KOPT-K1 (cell line): ENCODE data around the gene SH3PXD2A.

ENCODE experiments used
- H3K27ac ChIP-seq: fragments of 200-600 bp; sonication (generic); 2 replicates; pipeline ENCODE4 v1.5.1; 2016; ENCODE audit warnings: antibody characterized with exemption, mild to moderate bottlenecking, low read depth, low read length; ENCODE audit not compliant: poor library complexity, severe bottlenecking
- H3K36me3 ChIP-seq: fragments of 200-600 bp; sonication (generic); 2 replicates; pipeline ENCODE4 v1.5.1; 2017; ENCODE audit warnings: antibody characterized with exemption, mild to moderate bottlenecking, low read length, moderate library complexity; ENCODE audit not compliant: insufficient read depth
- H3K9me3 ChIP-seq: fragments of 200-600 bp; sonication (generic); 2 replicates; pipeline ENCODE4 v1.5.1; 2017; ENCODE audit warnings: antibody characterized with exemption, low read length, mild to moderate bottlenecking; ENCODE audit not compliant: insufficient read depth, poor library complexity, severe bottlenecking

SH3PXD2A gene

DNA sequence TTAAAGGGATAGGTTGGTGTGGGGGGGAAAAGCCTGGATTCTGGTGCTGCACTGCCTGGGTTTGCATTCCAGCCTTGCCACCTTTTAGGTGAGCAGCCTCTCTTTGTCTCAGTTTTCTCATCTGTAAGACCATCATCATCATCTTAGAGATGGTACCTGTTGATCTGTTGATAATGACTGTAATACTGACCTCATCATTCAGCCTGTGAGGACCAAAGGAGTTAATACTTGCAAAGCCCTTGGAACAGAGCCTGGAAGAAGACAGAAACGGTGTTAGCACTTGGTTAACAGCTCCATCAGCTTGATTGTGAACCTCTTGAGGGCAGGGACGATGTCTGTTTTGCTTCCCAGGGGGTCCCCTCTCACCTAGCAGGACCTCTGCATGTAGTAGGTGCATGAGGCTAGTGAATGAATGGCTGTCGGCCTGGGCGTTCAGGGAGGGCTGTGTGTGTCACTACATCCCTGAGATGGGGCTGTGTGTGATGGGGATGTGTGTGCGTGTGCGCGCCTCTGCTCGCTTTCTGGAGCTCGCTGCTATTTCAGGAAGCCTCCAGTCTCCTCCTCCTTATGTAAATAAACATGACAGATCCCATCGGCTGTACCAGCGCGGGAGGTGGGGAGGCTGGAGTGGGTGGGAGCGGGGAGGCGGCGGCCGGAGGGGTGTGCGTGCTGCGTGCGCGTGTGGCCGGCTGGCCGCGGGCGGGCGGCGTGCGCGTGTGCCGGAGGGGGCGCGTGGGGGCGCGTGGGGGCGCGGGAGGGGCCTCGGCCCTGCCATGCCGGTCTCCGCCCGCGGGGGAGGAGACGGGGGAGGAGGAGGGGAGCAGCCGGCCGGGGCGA, 300.7 kb downstream of the SH3PXD2A start:
- no peaks in the 10 kb centered on the region for H3K36me3 ChIP-seq
- no peaks in the 10 kb centered on the region for H3K9me3 ChIP-seq
- H3K27ac ChIP-seq: no peak overlapping the region

DNA sequence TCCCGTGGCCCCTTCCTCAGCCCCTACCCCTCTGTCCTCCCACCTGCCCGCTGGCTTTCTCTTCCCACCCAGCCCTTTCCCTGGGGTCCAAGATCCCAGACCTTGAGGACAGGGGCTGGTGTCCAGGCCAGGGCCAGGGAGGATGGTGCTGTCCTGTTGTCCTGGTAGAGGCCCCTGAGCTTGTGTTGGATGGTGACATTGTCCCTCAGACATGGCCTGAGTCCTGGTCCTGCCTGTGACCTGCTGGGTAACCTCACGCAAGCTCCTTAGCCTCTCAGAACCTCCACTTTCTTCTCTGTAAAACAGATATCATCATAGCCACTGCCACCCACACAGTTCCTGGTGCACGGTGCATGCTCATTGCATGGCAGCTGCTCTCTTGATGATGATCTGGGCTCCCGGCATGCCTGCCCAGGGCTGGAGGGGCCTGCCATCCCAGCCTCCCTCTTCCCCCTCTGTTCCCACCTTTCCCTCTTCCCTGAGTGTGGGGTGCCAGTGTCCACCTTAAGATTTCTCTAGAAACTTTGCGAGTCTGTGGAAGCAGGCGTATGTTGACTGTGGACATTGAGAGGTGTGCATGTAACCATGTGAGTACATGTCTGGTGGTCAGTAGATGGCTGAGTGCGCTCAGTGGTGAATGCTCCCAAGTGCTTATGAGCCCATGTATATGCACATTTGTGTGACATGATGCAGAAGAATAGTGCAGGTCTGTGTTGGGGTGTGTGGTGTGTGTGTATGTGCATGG, 301.5 kb downstream of the SH3PXD2A start:
- Histone ChIP-seq H3K36me3 (no peaks in the 10 kb centered on the region), H3K9me3 (no peaks in the 10 kb centered on the region)

DNA sequence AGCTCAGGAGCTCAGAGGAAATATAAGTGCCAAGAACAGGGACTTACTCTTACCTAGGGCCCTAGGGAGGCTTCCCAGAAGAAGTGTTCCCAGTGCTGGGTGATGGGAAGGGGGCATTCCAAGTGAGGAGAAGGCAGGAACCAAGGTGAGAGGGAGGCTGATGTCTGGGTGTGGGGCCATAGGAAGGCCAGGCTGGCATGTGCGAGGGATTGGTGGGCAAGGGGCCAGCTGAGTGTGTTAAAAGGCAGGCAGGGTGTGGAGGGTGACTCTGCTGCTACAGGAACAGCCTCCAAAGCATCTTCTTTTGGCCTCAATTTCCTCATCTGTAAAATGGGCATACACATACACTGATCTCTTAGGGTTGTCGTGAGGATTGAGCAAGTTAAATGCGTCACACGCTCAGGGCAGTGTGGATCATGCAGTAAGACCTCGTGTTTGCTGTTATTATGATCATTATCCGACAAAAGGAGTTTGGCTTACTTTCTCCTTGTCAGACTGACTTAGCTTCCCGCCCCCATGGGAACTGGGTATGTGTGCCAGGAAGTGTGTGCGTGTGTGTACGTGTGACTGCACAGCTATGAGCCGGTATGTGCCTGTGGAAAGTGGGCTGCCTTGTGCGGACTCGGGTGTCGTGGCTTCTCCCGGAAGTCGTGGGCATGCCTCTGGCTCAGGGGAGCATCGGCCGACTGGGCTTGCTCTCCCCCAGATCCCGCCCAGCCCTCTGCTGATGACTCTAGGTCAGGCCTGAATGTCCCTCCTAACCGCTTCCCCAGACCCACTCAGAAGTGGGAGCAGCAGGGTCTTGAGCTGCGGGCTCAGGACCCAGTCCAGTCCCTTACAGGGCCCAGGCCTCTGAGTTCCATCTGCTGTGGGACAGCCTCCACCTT, 302.3 kb downstream of the SH3PXD2A start:
- no peak overlapping the region for H3K27ac ChIP-seq
- no peaks in the 10 kb centered on the region for H3K36me3 ChIP-seq
- H3K9me3 ChIP-seq: no peaks in the 10 kb centered on the region

More for the DNA sequence above, 301.5 kb downstream of the SH3PXD2A start:
- H3K27ac ChIP-seq: no peak overlapping the region

DNA sequence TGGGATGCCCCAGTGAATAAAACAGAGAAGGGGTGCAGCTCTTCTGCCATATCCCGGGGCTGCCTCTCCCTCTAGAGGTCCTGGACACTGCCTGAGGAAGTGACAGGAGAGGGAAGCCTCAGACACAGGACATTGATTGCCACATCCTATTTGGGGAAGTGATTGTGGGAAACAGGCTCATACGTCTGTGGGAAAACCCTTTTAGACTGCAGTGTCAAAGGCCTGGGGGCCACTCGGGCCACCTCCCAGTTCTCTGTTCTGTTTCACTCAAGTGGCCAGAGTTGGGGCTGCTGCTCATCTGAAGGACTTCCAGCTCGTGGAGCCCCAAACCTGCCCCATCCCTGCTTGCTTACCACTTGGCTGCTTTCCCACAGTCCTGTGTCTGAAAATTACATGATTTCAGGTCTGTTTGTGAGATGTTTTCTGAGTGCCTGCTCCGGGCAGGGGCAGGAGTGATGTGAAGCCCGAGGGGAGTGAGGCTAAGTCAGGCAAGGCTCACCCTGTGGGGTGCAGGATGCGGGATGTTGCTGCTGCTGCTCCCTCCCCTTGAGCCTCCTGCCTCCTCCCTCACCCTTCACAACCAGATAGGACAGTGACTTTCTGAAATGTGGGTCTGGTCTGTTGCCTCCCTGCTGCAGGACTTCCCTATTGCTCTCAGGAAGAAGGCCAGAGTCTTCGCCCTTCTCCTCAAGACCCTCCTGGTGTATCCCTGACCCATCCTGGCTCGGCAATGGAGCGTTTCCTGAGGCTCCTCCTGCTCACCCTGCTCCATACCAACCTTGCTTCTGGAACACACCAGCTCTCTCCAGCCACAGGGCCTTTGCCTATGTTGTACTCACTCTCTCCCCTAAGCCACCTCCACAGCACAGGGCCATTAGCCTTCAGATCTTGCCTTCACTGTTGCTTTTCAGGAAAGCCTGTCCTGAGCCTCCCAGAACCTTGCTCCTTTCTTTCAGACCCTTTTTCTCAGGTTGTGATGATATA, 303.5 kb downstream of the SH3PXD2A start:
- no peaks in the 10 kb centered on the region for H3K36me3 ChIP-seq
- H3K27ac ChIP-seq: no peak overlapping the region
- no peaks in the 10 kb centered on the region for H3K9me3 ChIP-seq

DNA sequence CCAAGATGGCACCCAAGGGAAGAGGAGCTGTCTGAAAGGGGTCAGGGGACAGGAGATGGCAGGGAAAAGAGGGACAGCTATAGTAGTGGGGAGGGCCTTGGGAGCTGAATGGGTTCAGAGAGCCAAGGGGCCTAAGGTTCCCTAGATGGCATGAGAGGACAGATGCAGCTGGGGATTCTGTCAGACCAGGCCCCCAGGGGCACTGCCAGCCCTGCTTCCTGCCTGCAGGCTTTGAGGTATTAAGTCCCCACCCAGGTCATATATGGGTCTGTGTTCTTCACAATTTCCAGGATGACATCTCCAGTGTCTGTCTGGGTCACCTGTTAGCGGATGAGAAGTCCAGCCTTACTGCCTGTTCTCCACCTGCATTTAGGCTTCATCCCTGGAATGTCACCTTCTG, 305.1 kb downstream of the SH3PXD2A start:
- H3K27ac ChIP-seq: no peak overlapping the region
- no peaks in the 10 kb centered on the region for H3K9me3 ChIP-seq
- no peaks in the 10 kb centered on the region for H3K36me3 ChIP-seq

DNA sequence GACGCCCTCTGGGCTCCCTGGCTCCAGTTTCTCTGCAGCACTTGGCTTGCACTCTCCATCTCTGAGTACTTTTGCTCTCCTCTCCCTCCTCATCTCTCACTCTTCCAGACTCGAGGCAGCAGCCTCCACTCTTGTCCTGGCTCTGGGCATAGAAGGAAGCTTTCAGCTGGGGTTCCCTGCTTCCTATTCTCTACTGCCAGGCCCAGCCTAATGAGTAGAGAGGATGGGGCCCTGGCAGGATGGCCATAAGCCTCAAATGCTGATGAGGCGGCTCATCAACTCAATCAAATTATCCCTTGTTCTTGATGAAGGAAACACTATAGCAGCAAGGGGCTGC, 306.1 kb downstream of the SH3PXD2A start:
- no peaks in the 10 kb centered on the region for H3K9me3 ChIP-seq
- H3K27ac ChIP-seq: no peak overlapping the region
- no peaks in the 10 kb centered on the region for H3K36me3 ChIP-seq

DNA sequence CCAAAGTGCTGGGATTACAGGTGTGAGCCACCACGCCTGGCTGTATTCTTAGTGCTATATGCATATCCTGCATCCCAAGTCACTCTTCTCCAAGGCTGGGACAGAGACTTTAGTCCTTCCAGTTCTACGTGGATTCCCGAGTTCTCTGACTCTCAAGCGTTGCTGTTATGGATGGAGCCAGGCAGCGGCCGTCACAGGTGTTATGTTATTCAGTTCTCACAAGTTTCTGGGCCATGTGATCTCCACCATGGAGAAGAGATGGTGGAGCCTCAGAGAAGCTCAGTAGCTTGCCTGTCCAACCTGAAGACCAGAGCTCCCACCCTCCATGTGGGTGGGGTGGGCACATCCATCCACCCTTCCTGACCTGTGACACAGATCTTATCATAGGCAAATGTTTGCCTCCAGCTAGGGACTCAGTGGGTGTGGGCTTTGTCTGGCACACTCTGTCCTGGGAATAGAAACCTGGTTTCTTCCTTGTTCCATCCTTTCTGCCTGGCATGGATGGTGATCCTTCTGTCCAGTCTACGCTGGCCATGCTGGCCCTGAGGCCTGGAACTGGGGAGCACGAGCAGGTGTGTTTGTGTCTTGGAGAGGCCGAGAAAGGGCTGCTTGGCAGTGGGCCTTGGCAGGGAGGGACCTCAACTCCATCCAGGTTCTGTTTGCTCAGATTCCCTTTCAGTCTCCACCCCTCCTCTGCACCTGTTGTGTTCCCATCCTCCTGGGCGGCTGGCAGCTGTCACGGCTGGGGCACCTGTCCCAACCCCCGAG, 306.6 kb downstream of the SH3PXD2A start:
- Histone ChIP-seq H3K9me3 (no peaks in the 10 kb centered on the region), H3K27ac (no peak overlapping the region), H3K36me3 (no peaks in the 10 kb centered on the region)

DNA sequence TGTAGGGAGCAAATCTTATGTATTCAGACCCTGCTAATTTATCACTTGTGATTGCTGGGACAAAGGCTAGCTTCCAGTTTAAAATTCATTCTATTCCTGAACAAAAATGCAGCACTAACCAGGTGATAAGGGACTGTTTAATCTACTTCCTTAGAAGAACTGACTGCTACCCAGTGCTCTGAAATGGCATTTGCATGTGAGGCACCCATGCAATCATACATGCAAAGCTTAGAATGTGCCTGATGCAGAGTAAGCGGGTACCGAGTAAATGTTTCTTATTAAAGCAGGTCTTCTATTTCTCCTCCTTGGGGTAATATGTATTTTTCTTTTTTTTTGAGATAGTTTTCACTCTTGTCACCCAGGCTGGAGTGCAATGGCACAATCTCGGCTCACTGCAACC, 307.4 kb downstream of the SH3PXD2A start:
- no peak overlapping the region for H3K27ac ChIP-seq
- no peaks in the 10 kb centered on the region for H3K9me3 ChIP-seq

DNA sequence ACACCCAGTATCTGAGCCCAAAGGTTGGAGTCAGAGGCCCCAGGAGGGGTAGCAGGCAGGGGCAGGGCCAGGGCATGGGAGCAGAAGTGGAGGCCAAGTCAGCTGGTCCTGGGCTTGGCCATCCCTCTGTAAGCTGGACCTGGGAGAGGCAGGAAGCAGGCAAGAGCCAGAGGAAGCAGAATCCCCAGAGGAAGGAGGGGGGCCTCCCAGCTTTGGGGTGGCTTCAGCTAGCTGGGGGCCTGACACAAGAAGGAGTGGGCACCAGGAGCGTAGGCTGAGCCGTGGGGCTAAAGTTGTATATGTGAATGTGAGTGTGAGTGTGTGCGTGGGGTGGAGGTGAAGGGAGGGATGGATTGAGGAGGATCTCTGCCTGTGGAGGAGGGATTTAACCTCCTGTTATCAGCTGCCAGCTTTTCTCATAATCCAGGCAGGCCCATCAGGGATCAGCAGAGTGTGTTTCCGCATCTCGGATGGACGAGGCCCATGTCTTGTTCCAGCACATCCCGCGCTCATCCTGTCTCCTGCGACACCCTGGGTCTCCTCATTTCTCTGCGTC, 307.9 kb downstream of the SH3PXD2A start:
- no peaks in the 10 kb centered on the region for H3K9me3 ChIP-seq
- no peaks in the 10 kb centered on the region for H3K36me3 ChIP-seq
- H3K27ac ChIP-seq: no peak overlapping the region

More for the DNA sequence above, 307.4 kb downstream of the SH3PXD2A start:
- no peaks in the 10 kb centered on the region for H3K36me3 ChIP-seq

DNA sequence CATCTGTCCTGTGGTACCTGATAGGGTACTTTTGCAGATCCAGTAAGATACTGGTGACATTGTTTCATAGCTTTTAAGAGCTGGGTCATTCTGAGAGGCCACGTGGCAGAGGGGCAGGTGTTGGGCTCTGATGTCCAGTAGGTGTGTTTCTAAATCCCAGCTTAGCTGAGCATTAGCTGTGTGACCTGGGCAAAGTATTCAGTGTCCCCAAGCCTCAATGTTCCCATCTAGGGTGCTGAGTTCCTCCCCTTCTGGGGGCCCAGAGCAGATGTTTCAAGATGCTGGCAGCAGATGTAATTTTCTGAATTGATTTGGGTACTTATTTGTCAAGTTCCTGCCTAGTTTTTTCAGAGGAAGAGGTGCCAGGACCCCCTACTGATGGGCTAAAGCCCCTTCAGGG, 309.0 kb downstream of the SH3PXD2A start:
- no peaks in the 10 kb centered on the region for H3K36me3 ChIP-seq
- H3K27ac ChIP-seq: no peak overlapping the region
- no peaks in the 10 kb centered on the region for H3K9me3 ChIP-seq

DNA sequence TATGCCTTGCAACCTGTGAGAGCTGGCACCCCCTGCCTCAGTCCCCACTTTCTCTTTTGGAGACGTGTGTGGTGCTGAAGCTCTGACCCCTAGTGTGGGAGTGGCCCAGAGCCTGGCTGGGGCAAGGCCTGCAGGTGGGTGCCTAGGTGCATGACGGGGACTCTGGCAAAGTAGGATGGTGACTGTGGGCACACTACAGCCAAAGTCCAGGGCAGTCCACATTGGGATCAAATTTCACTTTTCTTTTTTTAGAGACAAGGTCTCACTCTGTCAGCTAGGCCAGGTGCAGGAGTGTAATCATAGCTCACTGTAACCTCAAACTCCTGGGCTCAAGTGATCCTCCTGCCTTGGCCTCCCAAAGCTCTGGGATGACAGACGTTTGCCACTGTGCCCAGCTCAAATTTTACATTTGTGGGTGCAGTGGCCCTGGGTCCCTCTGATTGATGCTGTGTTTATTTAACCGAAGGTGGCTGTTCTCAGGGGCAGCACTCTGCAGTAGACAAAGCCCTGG, 309.6 kb downstream of the SH3PXD2A start:
- Histone ChIP-seq H3K9me3 (no peaks in the 10 kb centered on the region), H3K27ac (no peak overlapping the region), H3K36me3 (no peaks in the 10 kb centered on the region)

DNA sequence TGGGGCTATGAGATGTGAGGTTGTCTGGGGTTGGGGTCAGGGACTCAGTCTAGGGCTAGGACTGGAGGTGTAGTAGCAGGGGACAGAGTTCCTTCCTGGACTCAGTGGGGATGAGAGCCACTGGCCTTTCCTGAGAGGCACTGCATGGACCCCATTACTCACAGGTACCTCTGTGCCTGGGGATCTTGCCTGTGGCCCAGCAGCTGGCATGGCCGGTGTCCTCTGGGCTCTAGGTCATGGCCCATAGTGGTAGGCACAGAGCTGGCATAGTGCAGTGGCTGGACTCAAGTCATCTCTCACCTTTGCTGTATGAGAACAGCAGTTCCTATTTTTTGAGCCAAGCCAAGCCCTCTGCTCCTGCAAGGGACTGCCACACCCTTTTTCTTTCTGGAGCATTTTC, 310.0 kb downstream of the SH3PXD2A start:
- Histone ChIP-seq H3K9me3 (no peaks in the 10 kb centered on the region), H3K36me3 (no peaks in the 10 kb centered on the region), H3K27ac (no peak overlapping the region)

DNA sequence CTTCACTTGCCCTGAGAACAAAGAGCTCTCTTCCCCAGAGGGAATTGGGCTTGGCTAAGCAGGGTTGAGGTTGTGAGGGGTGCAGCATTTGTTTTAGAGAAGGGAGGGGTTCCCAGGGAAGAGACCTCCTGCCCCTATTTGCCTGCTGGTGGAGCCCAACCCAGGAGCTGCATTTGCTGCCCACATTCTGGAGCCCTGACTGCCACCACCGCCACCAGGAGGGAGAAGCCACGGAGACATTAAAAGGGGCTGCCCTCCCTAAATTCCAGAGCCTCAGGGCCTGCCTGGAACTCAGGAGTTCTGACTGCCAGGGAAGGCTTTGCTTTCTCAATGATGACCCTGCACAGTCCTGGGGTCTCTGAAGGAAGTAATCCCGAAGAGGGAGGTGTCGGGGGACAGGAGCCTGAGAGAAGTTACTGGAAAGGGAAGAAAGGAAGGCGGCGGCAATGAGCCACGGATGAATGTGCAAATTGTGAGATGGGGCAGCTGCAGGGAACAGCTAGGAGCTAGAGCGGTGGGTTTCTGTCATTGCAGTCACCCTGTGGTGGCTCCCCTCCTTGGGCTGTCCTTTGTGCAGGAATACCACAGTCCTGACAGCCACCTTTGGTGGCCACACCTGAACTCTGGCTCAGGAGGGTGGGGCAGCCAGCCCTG, 310.6 kb downstream of the SH3PXD2A start:
- Histone ChIP-seq H3K36me3 (no peaks in the 10 kb centered on the region), H3K27ac (no peak overlapping the region), H3K9me3 (no peaks in the 10 kb centered on the region)
